GM10266 (cell line): ENCODE data around the gene MPP3.

Source experiments
- DNase-seq: peaks from one replicate; pipeline ENCODE4 v3.0.0; 2012; ENCODE audit errors: extremely low spot score
- TF ChIP-seq, protein P1 (sequence below): IDR thresholded peaks from 2 replicates; pipeline ENCODE4 v1.5.1; 2012; ENCODE audit warnings: mild to moderate bottlenecking, low read depth; ENCODE audit not compliant: control insufficient read depth, insufficient read depth; ENCODE audit errors: missing control alignments

MPP3 gene

DNA sequence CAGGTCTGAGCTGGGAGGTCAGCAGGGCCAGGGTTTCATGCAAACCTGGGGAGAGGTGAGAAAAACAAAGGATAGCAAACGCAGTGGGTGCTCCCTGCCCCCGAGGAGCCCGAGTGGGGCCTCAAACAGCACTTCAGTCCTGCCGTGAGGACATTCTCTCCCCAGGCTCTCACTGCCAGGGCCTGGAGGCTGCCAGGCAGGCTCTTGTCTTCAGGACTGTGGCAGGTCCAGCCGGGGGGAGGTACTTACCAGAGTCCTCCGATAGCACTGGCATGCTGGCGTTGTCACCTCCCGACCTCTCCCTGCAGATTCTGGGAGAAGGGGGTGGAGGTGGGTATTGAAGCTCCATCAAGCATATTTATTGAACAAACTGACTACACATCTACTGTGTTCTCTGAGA, 1.3 kb downstream of the MPP3 start:
- DNase-seq = no peak
- TF ChIP-seq, protein P1, sequence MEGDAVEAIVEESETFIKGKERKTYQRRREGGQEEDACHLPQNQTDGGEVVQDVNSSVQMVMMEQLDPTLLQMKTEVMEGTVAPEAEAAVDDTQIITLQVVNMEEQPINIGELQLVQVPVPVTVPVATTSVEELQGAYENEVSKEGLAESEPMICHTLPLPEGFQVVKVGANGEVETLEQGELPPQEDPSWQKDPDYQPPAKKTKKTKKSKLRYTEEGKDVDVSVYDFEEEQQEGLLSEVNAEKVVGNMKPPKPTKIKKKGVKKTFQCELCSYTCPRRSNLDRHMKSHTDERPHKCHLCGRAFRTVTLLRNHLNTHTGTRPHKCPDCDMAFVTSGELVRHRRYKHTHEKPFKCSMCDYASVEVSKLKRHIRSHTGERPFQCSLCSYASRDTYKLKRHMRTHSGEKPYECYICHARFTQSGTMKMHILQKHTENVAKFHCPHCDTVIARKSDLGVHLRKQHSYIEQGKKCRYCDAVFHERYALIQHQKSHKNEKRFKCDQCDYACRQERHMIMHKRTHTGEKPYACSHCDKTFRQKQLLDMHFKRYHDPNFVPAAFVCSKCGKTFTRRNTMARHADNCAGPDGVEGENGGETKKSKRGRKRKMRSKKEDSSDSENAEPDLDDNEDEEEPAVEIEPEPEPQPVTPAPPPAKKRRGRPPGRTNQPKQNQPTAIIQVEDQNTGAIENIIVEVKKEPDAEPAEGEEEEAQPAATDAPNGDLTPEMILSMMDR = no peak

DNA sequence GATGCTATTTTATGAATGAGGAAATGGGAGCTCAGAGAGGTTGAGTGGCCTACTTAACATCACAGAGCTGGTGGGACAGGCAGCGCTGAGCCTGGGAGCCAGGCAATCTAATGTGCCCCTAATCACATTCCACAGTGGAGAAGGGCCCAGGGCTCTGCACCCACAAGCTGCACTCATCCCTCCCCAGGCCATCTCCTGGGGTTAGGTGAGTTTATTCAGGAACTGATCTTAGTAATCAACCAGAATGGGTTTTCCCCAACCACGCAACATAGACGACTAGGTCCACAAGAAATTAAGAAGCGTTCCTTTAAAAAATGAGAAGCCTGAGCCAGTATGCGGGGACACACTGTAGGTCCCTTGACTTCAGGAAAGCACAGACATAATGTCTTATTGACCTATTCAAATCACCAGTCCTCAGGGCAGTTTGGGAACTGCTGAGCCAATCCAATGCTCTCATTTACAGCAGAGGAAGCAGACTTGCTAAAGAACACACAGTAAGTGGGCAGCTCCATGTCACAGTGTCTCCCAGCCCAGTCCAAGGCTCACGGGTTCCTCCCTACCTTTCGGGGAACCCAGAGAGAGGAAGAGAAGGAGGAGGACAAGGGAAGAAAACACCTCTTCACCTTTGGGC, 2.3 kb downstream of the MPP3 start:
- no peak for DNase-seq
- TF ChIP-seq, protein P1 = no peak

DNA sequence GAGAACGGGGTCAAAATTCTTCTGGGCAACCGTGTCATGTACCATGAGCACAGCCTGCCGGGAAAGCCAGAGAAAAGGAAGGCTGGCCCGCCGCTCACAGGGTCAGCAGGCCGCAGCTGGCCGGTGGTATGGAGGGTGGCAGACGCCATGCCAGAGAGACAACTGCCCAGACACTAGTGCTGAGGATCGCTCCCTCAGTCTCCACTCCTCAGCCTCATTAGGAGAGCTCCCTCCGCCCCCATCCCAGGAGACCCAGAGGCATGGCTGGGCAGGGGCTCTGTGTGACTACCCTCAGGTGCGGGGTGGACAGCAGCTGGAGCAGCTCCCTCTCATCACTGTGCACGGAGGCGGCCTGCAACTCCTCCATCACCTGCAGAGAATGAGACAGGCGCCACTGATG, 3.2 kb downstream of the MPP3 start:
- TF ChIP-seq, protein P1 = no peak
- no peak for DNase-seq

DNA sequence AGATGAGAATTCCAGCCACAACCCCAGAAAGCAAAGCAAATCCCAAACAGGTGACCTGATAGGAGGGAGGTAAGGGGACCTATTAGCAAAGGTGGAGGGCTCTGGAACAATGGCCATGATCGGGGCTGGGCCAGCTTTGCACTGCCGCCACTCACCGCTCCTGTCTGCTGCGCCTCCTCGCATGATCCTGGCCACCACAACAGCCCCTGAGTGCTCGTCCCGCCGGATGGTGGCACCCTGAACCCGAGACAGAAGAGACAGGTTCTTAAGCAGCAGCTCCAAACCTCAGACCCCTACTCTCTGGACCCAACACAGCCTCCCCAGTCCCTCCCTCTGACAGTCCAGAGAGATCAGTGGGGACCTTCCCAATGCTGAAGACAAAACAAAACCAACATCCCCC, 5.3 kb downstream of the MPP3 start:
- TF ChIP-seq, protein P1 = no peak
- DNase-seq = no peak

DNA sequence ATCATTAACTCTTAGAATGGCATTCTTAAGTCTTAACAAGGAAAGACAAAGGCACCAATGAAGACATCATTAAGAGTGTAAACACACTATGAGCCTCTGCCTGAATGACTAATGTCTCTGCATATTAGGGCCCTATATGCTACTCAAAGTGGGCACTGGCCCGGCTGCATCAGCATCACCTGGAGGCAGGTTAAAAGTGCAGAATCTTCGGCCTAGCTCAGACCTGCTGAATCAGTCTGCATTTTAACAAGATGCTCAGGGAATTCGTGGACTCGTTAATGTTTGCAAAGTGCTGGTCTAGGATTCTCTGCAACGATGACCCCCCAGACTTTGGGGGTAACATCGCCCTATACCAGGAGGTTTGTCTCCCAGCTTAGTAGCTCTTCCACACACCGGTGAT, 6.7 kb downstream of the MPP3 start:
- DNase-seq = no peak
- TF ChIP-seq, protein P1 = no peak

DNA sequence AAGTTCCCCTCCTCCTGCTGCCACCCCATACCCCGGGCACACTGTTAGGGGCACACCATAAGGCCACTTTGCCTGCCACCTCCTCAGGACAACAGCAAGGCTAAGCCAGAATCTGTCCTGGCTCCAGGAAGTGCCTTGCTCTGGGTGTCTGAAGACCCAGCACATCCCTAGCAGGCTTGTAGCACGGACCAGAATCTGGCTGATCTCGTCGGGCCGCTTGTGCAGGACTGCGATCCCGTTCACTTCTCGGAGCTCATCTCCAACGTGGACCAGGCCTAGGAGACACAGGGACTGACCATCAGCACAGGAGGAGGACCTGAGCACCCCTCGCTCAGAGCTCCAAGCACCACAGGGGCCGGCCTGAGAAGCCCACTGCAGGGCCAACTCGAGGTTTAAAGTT, 7.4 kb downstream of the MPP3 start:
- TF ChIP-seq, protein P1 = no peak
- no peak for DNase-seq

DNA sequence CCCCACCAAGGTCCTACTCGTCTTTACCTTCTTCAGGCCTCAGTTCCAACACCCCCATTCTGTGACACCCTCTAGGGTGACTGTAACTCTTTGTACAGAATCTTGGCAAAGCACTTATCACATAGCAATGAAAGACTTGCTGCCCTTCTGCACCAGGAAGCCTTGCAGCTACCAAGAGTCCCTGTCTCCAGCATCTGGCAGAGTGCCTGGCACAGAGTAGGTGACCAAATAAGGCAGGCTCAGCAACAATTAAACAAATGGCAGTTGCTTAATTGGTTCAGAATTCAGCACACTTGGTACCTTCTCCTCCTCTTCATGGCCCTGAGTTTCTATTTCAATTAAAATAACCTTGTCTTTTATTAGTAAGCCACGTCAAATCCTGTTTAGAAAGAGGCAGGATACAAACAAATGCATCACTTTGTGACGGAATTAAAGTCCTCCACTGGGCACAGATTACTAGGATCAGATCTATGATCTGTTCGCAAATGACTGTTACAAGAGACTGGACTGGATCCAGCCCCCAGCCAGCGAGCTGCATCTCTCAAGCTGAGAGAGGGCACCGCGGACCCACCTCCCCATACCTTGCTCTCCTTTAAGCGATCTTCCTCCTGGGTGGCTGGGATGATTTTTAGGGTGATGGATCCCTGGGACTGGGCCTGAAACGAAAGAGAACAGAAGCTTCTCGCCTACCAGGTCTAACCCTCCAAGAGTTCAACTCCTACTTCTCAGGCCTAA, 9.4 kb downstream of the MPP3 start:
- DNase-seq = no peak
- TF ChIP-seq, protein P1 = no peak
